KBM-7 (cell line): Measurements from ENCODE around the gene HSD17B2.

Experiments
- DNase-seq: peaks from one replicate; pipeline ENCODE4 v3.0.0-alpha.2; 2015
- in situ Hi-C: fragments of 300-500 bp; cut with MboI; formaldehyde crosslinking; loops from 2 replicates; pipeline ENCODE4 v1.14.3; 2020; ENCODE audit warnings: low sequenced_read_pairs, low pct_unique_long_range_greater_than_20kb, mixed read lengths

Gene HSD17B2

GRCh38 chr16:82070656-82071369 lies 35.8 kb downstream of the HSD17B2 start:
- no peak for DNase-seq
- in situ Hi-C loops = no loop called here

GRCh38 chr16:82071421-82071820 lies 36.4 kb downstream of the HSD17B2 start:
- no peak for DNase-seq
- in situ Hi-C loops = no loop called here

GRCh38 chr16:82072313-82072712 lies 37.3 kb downstream of the HSD17B2 start:
- in situ Hi-C loops = no loop called here

GRCh38 chr16:82074019-82074558 lies 39.0 kb downstream of the HSD17B2 start:
- DNase-seq = no peak
- in situ Hi-C loops = no loop called here

More at GRCh38 chr16:82072313-82072712, 37.3 kb downstream of the HSD17B2 start:
- DNase-seq = no peak

GRCh38 chr16:82078125-82078524 lies 43.1 kb downstream of the HSD17B2 start:
- in situ Hi-C loops = no loop called here
- DNase-seq = no peak

- DNase-seq = no peak
- in situ Hi-C loops = no loop called here
These were observed 44.8 kb downstream of the HSD17B2 start for GRCh38 chr16:82079892-82080291.

- in situ Hi-C loops = no loop called here
These were observed 46.2 kb downstream of the HSD17B2 start for GRCh38 chr16:82081264-82081663.

GRCh38 chr16:82082097-82082496 lies 47.0 kb downstream of the HSD17B2 start:
- DNase-seq = no peak

More at GRCh38 chr16:82081264-82081663, 46.2 kb downstream of the HSD17B2 start:
- DNase-seq = no peak

GRCh38 chr16:82082543-82083244 lies 47.6 kb downstream of the HSD17B2 start:
- no peak for DNase-seq
- in situ Hi-C loops = no loop called here

More at GRCh38 chr16:82082097-82082496, 47.0 kb downstream of the HSD17B2 start:
- in situ Hi-C loops = no loop called here

- no peak for DNase-seq
- in situ Hi-C loops = no loop called here
These were observed 48.8 kb downstream of the HSD17B2 start for GRCh38 chr16:82083710-82084353.

GRCh38 chr16:82085011-82085779 lies 50.1 kb downstream of the HSD17B2 start:
- no peak for DNase-seq
- in situ Hi-C loops = no loop called here

- no peak for DNase-seq
- in situ Hi-C loops = no loop called here
These were observed 53.4 kb downstream of the HSD17B2 start for GRCh38 chr16:82088483-82088882.

GRCh38 chr16:82091241-82091640 lies 56.2 kb downstream of the HSD17B2 start:
- no peak for DNase-seq
- in situ Hi-C loops = no loop called here

GRCh38 chr16:82092711-82093110 lies 57.7 kb downstream of the HSD17B2 start:
- no peak for DNase-seq
- in situ Hi-C loops = no loop called here

- DNase-seq = no peak
- in situ Hi-C loops = no loop called here
These were observed 58.7 kb downstream of the HSD17B2 start for GRCh38 chr16:82093666-82094300.

GRCh38 chr16:82094942-82095540 lies 60.0 kb downstream of the HSD17B2 start:
- DNase-seq = no peak
- in situ Hi-C loops = no loop called here

- DNase-seq = no peak
- in situ Hi-C loops = no loop called here
These were observed 61.6 kb downstream of the HSD17B2 start for GRCh38 chr16:82096641-82097040.

GRCh38 chr16:82105107-82105506 lies 70.1 kb downstream of the HSD17B2 start:
- DNase-seq = no peak
- in situ Hi-C loops = no loop called here
